CD4-positive, alpha-beta memory T cell (primary cell): ENCODE results near the gene ADAP2. TPM values are rescaled to one million over a fixed set of nuclear protein-coding genes. Genes with fewer than 3 reads are reported as not detected.

Experiments
- CTCF ChIA-PET: fragments of 350-600 bp; sonication (Branson Sonifier 250); formaldehyde crosslinking; loops from one replicate; lab custom pipeline; 2021; ENCODE audit warnings: inconsistent platforms; ENCODE audit not compliant: partially characterized antibody; lab: Charles Lee
- POLR2A ChIA-PET: fragments of 350-600 bp; sonication (Branson Sonifier 250); formaldehyde crosslinking; loops from one replicate; lab custom pipeline; 2021; ENCODE audit not compliant: partially characterized antibody; lab: Charles Lee
- DNase-seq, 5 donors: peaks; one replicate each; pipeline versions ENCODE4 v3.0.0 to v3.0.0-alpha.2; 2020 to 2022; ENCODE audit warnings: mixed read lengths in 1 of 5
- H3K27ac ChIP-seq: one replicate; pipeline ENCODE4 v1.7.0; 2013; ENCODE audit warnings: low read depth, low read length
- H3K27me3 ChIP-seq: 2 replicates; pipeline ENCODE4 v1.7.0; 2013; ENCODE audit warnings: mild to moderate bottlenecking, low read length, moderate library complexity; ENCODE audit not compliant: insufficient read depth
- H3K36me3 ChIP-seq: 2 replicates; pipeline ENCODE4 v1.7.0; 2013; ENCODE audit warnings: mild to moderate bottlenecking, low read length, moderate library complexity; ENCODE audit not compliant: insufficient read depth
- H3K4me1 ChIP-seq: 2 replicates; pipeline ENCODE4 v1.7.0; 2013; ENCODE audit warnings: mild to moderate bottlenecking, low read length, moderate library complexity; ENCODE audit not compliant: insufficient read depth
- H3K4me3 ChIP-seq, 2 donors: one replicate each; pipeline ENCODE4 v1.7.0; 2013; ENCODE audit warnings: low read length in 2 of 2, mild to moderate bottlenecking in 1 of 2
- H3K9me3 ChIP-seq, 2 donors: one replicate each; pipeline ENCODE4 v1.7.0; 2013; ENCODE audit warnings: low read length in 2 of 2, control low read depth in 1 of 2; ENCODE audit not compliant: control insufficient read depth in 1 of 2
- H3K27ac Mint-ChIP-seq, 7 donors: one replicate each; pipeline ENCODE4 v1.8.0; 2020 to 2021; ENCODE audit warnings: mixed read lengths in 7 of 7, mild to moderate bottlenecking in 6 of 7, inconsistent platforms in 3 of 7, moderate library complexity in 3 of 7
- H3K27me3 Mint-ChIP-seq, 2 donors: one replicate each; pipeline ENCODE4 v1.8.0; 2020 to 2021; ENCODE audit warnings: mixed read lengths in 2 of 2
- H3K36me3 Mint-ChIP-seq, 2 donors: one replicate each; pipeline ENCODE4 v1.8.0; 2020 to 2021; ENCODE audit warnings: mixed read lengths in 2 of 2, inconsistent platforms in 1 of 2, mild to moderate bottlenecking in 1 of 2
- H3K4me1 Mint-ChIP-seq, 4 donors: one replicate each; pipeline ENCODE4 v1.8.0; 2020 to 2021; ENCODE audit warnings: mixed read lengths in 4 of 4, mild to moderate bottlenecking in 1 of 4
- H3K4me3 Mint-ChIP-seq, 8 donors: one replicate each; pipeline ENCODE4 v1.8.0; 2020 to 2021; ENCODE audit warnings: mixed read lengths in 8 of 8, mild to moderate bottlenecking in 7 of 8, moderate library complexity in 6 of 8, inconsistent platforms in 3 of 8
- H3K9me3 Mint-ChIP-seq, 8 donors: one replicate each; pipeline ENCODE4 v1.8.0; 2020 to 2021; ENCODE audit warnings: mixed read lengths in 8 of 8, mild to moderate bottlenecking in 5 of 8, inconsistent platforms in 3 of 8, moderate library complexity in 1 of 8
- intact Hi-C: fragments of 100-400 bp; cut with micrococcal nuclease; formaldehyde crosslinking; loops from one replicate; pipeline ENCODE4 v1.15.1; 2023
- polyA plus RNA-seq, 2 donors: library from polyadenylated mRNA; unstranded; fragments of 300-500 nt; fragmentation: Illumina TruSeq; gene quantifications; one replicate each; pipeline ENCODE4 v1.2.3, GENCODE V29; 2021
- total RNA-seq, 2 experiments: library from RNA; stranded (reverse); gene quantifications; one replicate each; pipeline ENCODE4 v1.2.3, GENCODE V29; 2021

The ADAP2 gene
- total and polyA plus RNA-seq, 4 experiments from 2014 or later, result 4.6 to 6.4 TPM; not detected in 2

DNA sequence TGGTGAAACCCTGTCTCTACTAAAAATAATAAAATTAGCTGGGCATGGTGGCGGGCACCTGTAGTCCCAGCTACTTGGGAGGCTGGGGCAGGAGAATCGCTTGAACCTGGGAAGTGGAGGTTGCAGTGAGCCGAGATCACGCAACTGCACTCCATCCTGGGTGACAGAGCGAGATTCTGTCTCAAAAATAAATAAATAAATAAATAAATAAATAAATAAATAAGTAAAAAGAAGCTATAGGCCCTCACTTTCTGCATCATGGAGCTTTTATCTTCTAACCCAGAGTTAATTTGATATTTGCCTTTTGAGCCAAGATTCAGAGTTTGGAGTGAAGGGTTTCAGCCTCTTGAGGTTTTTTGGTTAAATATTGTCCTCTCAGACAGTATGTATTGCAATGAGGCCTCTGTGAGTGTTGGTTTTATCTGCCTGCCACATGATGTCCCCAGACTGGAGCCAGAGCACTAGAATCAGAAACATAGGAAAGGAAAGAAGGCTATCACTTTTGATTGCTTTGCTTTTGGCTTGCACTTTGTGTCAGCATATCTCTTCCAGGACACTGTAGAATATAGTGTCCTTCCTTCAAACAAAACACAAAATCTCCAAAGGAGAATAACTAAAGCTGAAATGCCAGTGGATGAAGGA is 81.6 kb downstream of the ADAP2 start:
- H3K27ac Mint-ChIP-seq, result no peak overlapping the region
- H3K9me3 Mint-ChIP-seq, result peaks cover 0 to 2% (median 0%) of the 10 kb centered on the region in 8 donors
- Histone ChIP-seq H3K36me3 (peaks cover 6% of the 10 kb centered on the region), H3K27ac (no peak overlapping the region), H3K4me3 (no peak overlapping the region), H3K9me3 (no peaks in the 10 kb centered on the region), H3K4me1 (peaks cover 8% of the 10 kb centered on the region), H3K27me3 (no peaks in the 10 kb centered on the region)
- no peak overlapping the region for H3K4me3 Mint-ChIP-seq
- POLR2A ChIA-PET, result no interaction called here
- CTCF ChIA-PET, result no interaction called here
- H3K27me3 Mint-ChIP-seq, result no peaks in the 10 kb centered on the region
- peaks cover 5 to 12% (median 9%) of the 10 kb centered on the region in 4 donors for H3K4me1 Mint-ChIP-seq
- no peak for DNase-seq
- H3K36me3 Mint-ChIP-seq, result peaks cover 13 to 17% of the 10 kb centered on the region in 2 donors
- intact Hi-C loops, result no loop called here

DNA sequence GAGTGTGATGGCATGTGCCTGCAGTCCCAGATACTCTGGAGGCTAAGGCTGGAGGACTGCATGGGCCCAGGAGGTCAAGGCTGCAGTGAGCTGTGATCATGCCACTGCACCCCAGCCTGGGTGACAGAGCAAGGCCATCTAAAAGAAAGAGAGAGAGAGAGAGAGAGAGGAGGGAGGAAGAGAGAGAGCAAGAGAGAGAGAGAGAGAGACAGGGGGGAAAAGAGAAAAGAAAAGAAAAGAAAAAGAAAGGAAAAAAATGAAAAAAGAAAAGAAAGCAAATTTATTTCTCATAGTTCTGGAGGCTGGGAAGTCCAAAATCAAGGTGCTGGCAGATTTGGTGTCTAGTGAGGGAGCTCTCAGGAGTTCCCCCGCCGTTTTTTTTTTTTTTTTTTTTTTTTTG is 82.4 kb downstream of the ADAP2 start:
- no peak overlapping the region for H3K4me3 Mint-ChIP-seq
- CTCF ChIA-PET, result no interaction called here
- H3K9me3 ChIP-seq, result no peaks in the 10 kb centered on the region
- H3K27me3 ChIP-seq, result no peaks in the 10 kb centered on the region
- intact Hi-C loops, result no loop called here
- H3K27ac Mint-ChIP-seq, result peak overlapping the region in 1 of 7 donors; percentile 31
- no peak overlapping the region for H3K27ac ChIP-seq
- POLR2A ChIA-PET, result interaction anchor here (0.6 kb wide), 1 partner anchor 26 kb away, joined by 3 read pairs; no protein-coding TSS in a partner anchor
- peaks cover 0 to 2% (median 0%) of the 10 kb centered on the region in 8 donors for H3K9me3 Mint-ChIP-seq
- no peak for DNase-seq
- H3K4me1 Mint-ChIP-seq, result peaks cover 7 to 18% (median 13%) of the 10 kb centered on the region in 4 donors
- H3K4me3 ChIP-seq, result no peak overlapping the region
- H3K36me3 ChIP-seq, result no peaks in the 10 kb centered on the region
- peaks cover 8% of the 10 kb centered on the region for H3K4me1 ChIP-seq
- H3K36me3 Mint-ChIP-seq, result peaks cover 11 to 12% of the 10 kb centered on the region in 2 donors
- H3K27me3 Mint-ChIP-seq, result no peaks in the 10 kb centered on the region

GRCh38 chr17:31007695-31008373 is 86.1 kb downstream of the ADAP2 start:
- peaks cover 8% of the 10 kb centered on the region for H3K4me1 ChIP-seq
- H3K27ac ChIP-seq, result peak overlapping the region; percentile 65
- Mint-ChIP-seq H3K36me3 (peaks cover 0 to 5% of the 10 kb centered on the region in 2 donors), H3K9me3 (peaks cover 0 to 2% (median 0%) of the 10 kb centered on the region in 8 donors), H3K4me1 (peaks cover 12 to 26% (median 18%) of the 10 kb centered on the region in 4 donors), H3K27me3 (no peaks in the 10 kb centered on the region), H3K4me3 (peak overlapping the region; percentile 92 to 96 (median 94)), H3K27ac (peak overlapping the region; percentile 29 to 95 (median 88))
- no peaks in the 10 kb centered on the region for H3K9me3 ChIP-seq
- no peak for DNase-seq
- no peaks in the 10 kb centered on the region for H3K27me3 ChIP-seq
- POLR2A ChIA-PET, result interaction anchor here (0.7 to 1.6 kb wide), 9 partner anchors 12 to 369 kb away, joined by 3 to 8 read pairs (median 3); partner anchors contain the start of genes NF1 and RNF135
- intact Hi-C loops, result loop anchor here (1.0 kb wide), 1 partner anchor 102 kb away; the partner anchor contains the start of gene TEFM
- peak overlapping the region; percentile 61 to 85 for H3K4me3 ChIP-seq
- CTCF ChIA-PET, result interaction anchor here (1.0 to 1.1 kb wide), 2 partner anchors 10 to 209 kb away, joined by 3 to 5 read pairs; no protein-coding TSS in a partner anchor
- H3K36me3 ChIP-seq, result no peaks in the 10 kb centered on the region

DNA sequence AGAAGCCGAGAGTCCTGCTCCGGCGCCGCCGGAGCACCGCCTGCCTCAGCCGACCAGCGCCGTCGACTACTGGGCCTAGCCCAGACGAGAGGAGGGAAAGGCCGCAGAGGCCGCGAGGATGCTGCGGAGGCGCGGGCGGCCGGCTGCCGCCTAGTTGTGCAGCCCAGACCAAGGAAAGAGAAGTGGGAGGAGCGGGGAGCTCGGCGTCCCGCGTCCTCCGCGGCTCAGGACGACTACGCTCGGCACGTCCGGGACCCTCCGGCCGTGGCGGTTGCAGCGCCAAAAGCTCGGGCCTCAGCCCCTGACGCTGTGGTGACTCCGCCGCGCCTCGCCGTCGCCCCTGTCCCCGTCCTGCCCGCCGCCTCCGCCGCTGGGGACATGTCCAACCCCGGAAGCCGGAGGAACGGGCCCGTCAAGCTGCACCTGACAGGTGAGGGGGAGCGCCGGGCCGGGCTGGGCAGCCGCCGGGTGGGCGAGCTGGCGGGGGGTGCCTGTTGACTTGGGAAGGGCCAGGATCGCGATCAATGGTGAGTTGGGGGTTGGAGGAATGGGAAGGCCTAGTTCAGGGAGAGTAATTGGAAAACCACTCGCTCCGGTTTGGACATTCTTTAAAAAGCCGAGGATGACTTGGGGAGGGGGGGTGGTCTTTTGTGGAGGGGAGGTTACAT is 86.8 kb downstream of the ADAP2 start:
- Mint-ChIP-seq H3K27ac (peak overlapping the region; percentile 88 to 97 (median 95)), H3K4me1 (peaks cover 12 to 26% (median 18%) of the 10 kb centered on the region in 4 donors), H3K36me3 (peaks cover 0 to 5% of the 10 kb centered on the region in 2 donors), H3K27me3 (no peaks in the 10 kb centered on the region), H3K9me3 (peaks cover 0 to 2% (median 0%) of the 10 kb centered on the region in 8 donors), H3K4me3 (peak overlapping the region; percentile 92 to 96 (median 94))
- ChIA-PET POLR2A (interaction anchor here (0.6 to 1.6 kb wide), 10 partner anchors 12 to 369 kb away, joined by 3 to 8 read pairs (median 3); partner anchors contain the start of genes NF1 and RNF135), CTCF (interaction anchor here (1.0 to 1.2 kb wide), 3 partner anchors 9 to 208 kb away, joined by 3 to 5 read pairs (median 5); no protein-coding TSS in a partner anchor)
- DNase-seq, result peak; percentile 54 to 63 (median 59)
- Histone ChIP-seq H3K9me3 (no peaks in the 10 kb centered on the region), H3K4me1 (peaks cover 8% of the 10 kb centered on the region), H3K27me3 (no peaks in the 10 kb centered on the region), H3K27ac (peak overlapping the region; percentile 65), H3K4me3 (peak overlapping the region; percentile 61 to 85), H3K36me3 (no peaks in the 10 kb centered on the region)
- intact Hi-C loops, result loop anchor here (1.0 kb wide), 1 partner anchor 102 kb away; the partner anchor contains the start of gene TEFM

Other genes starting within 250 kb of the ADAP2 start
- gene CRLF3, start 97.3 kb upstream of the ADAP2 start, total RNA-seq, result 10 to 100 TPM; 92.7 to 95.0 TPM
- 100 to 1,000 TPM; 121 to 123 TPM for gene CRLF3, start 97.3 kb upstream of the ADAP2 start, polyA plus RNA-seq
- 1 to 10 TPM; 4.2 to 4.5 TPM for gene ATAD5, start 90.0 kb upstream of the ADAP2 start, total RNA-seq
- gene ATAD5, start 90.0 kb upstream of the ADAP2 start, polyA plus RNA-seq, result 1 to 10 TPM in 1 of 2 donors, under 1 TPM in 1; 0.15 to 2.2 TPM
- gene TEFM, start 15.7 kb upstream of the ADAP2 start, total RNA-seq, result 10 to 100 TPM; 20.2 to 21.3 TPM
- gene TEFM, start 15.7 kb upstream of the ADAP2 start, polyA plus RNA-seq, result 10 to 100 TPM; 20.8 to 21.2 TPM
- gene RNF135, start 49.1 kb downstream of the ADAP2 start, total RNA-seq, result 1 to 10 TPM; 3.9 to 7.1 TPM
- 10 to 100 TPM in 1 of 2 donors, 1 to 10 TPM in 1; 8.4 to 10.5 TPM for gene RNF135, start 49.1 kb downstream of the ADAP2 start, polyA plus RNA-seq
- 10 to 100 TPM; 49.8 to 52.4 TPM for gene NF1, start 173.0 kb downstream of the ADAP2 start, total RNA-seq
- 1 to 10 TPM; 5.5 to 5.9 TPM for gene NF1, start 173.0 kb downstream of the ADAP2 start, polyA plus RNA-seq